Stimulated activated CD4-positive, alpha-beta T cell treated with anti-CD3 and anti-CD28 coated beads, Interleukin-15, amount 100 ng/mL, for 1 hour (primary cell): ENCODE results near the gene NLRP2B.
"Not testable (repeated sequence)": the region's sequence is repeated elsewhere in the genome, so short reads cannot be mapped to it uniquely, and the experiment has no call there.

Experiments
- DNase-seq, 2 donors: peaks; one replicate each; pipeline ENCODE4 v3.0.0-alpha.2; 2020; ENCODE audit warnings: low read depth in 1 of 2, low spot score in 1 of 2

The NLRP2B gene

GRCh38 chrX:57680160-57680559 is at the start of gene NLRP2B:
NLRP2B (minus strand) TSS chrX:57680260.
- DNase-seq, result no peak

- not testable (repeated sequence) for DNase-seq
These were observed 45.9 kb upstream of the NLRP2B start for GRCh38 chrX:57725995-57726394.

GRCh38 chrX:57681341-57681740 is 1.3 kb upstream of the NLRP2B start:
- no peak for DNase-seq

- no peak for DNase-seq
These were observed 1.2 kb downstream of the NLRP2B start for GRCh38 chrX:57678686-57679428.

- DNase-seq, result no peak
These were observed 2.8 kb downstream of the NLRP2B start for GRCh38 chrX:57677132-57677858.

- no peak for DNase-seq
These were observed 4.7 kb downstream of the NLRP2B start for GRCh38 chrX:57675320-57675719.

GRCh38 chrX:57674861-57675260 is 5.2 kb downstream of the NLRP2B start:
- no peak for DNase-seq

GRCh38 chrX:57669961-57670360 is 10.1 kb downstream of the NLRP2B start:
- DNase-seq, result no peak

GRCh38 chrX:57667010-57667409 is 13.1 kb downstream of the NLRP2B start:
- no peak for DNase-seq

GRCh38 chrX:57655065-57655464 is 25.0 kb downstream of the NLRP2B start:
- DNase-seq, result no peak

GRCh38 chrX:57652705-57653104 is 27.4 kb downstream of the NLRP2B start:
- DNase-seq, result no peak

GRCh38 chrX:57651169-57651919 is 28.7 kb downstream of the NLRP2B start:
- no peak for DNase-seq

GRCh38 chrX:57647020-57647419 is 33.0 kb downstream of the NLRP2B start:
- DNase-seq, result no peak

GRCh38 chrX:57643698-57644097 is 36.4 kb downstream of the NLRP2B start:
- no peak for DNase-seq

- no peak for DNase-seq
These were observed 38.7 kb downstream of the NLRP2B start for GRCh38 chrX:57641338-57641737.

- DNase-seq, result no peak
These were observed 39.4 kb downstream of the NLRP2B start for GRCh38 chrX:57640674-57641016.

- DNase-seq, result not testable (repeated sequence)
These were observed 50.6 kb downstream of the NLRP2B start for GRCh38 chrX:57629438-57629837.
